GM19438 (cell line): Measurements from ENCODE around the gene NRM.
"Not testable (repeated sequence)": the region's sequence is repeated elsewhere in the genome, so short reads cannot be mapped to it uniquely, and the experiment has no call there.

Experiments used
- ATAC-seq: cut with Tn5 transposase; IDR thresholded peaks from one replicate; pipeline ENCODE4 v1.9.1; 2021; ENCODE audit warnings: low read depth; ENCODE audit not compliant: unreplicated experiment

The NRM gene

GRCh38 chr6:30721198-30722024 lies 30.6 kb upstream of the NRM start:
- ATAC-seq = no peak

- no peak for ATAC-seq
These were observed 30.0 kb upstream of the NRM start for GRCh38 chr6:30720738-30721197.

- ATAC-seq = peak; percentile 31
These were observed 29.3 kb upstream of the NRM start, which contains the start of gene TUBB for GRCh38 chr6:30719791-30720737. Gene TUBB, plus strand, starts transcription at chr6:30720352. Its CDS starts 155 bp downstream, at chr6:30720507.

- ATAC-seq = no peak
These were observed 28.6 kb upstream of the NRM start for GRCh38 chr6:30719356-30719755.

DNA sequence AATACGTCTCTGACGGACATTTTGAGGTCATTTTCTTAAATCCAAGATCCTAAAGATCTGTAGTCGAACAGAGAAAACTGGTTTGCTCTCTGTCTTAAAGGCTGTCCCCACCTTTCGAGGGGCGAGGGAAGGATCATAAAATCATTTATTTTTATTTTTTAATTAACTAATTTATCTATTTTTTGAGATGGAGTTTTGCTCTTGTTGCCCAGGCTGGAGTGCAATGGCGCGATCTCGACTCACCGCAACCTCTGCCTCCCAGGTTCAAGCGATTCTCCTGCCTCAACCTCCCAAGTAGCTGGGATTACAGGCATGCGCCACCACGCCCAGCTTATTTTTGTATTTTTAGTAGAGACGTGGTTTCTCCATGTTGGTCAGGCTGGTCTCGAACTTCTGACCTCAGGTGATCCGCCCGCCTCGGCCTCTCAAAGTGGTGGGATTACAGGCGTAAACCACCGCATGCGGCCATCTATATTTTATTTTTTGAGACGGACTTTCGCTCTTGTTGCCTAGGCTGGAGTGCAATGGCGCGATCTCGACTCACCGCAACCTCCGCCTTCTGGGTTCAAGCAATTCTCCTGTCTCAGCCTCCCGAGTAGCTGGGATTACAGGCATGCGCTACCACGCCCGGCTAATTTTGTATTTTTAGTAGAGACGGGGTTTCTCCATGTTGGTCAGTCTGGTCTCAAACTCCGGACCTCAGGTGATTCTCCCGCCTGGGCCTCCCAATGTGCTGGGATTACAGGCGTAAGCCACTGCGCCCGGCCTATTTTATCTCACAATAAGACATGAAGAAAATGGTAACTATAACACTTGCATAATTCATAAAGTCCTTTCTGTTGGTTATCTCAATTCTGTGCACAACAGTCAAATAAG lies 27.3 kb upstream of the NRM start:
- ATAC-seq = not testable (repeated sequence)

DNA sequence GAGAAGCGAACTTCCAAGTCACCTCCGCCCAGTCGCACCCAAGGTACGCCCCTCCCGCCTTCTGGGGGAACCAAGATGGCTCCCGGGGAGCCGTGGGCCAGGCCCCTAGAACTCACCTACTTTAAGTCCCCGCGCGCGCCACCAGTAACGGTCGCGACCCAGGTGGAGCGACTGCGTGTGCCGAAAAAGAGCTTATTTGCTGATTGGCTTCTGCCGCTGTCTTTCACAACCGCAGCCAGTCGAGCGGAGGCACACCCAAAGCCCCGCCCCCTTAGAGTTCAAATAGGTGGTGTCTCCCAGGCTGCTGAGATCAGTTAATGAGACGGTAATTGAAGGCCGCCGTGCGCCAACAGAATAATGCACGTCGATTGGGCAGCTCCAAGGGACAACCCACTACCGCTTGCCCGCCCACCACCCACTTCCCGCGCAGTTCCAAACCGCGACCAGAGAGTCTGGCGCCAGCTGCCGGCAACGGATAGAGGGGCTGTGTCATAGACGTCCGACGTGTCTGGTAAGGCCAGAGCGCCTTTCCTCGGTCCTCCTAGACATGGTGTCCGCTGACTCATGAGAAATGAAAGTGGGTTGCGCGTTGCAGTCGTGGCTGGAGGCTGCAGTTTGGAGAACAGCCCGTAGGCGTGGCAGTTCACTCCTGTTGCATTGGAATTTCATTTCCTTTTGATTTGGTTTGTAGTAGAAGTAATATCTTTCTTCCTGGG lies 26.5 kb upstream of the NRM start, which contains the start of gene MDC1:
Gene MDC1 (minus strand): TSS at position 153 of the 716 bp plus-strand sequence. CDS start 2,106 bp downstream, outside the sequence.
- ATAC-seq = peak; percentile 67

DNA sequence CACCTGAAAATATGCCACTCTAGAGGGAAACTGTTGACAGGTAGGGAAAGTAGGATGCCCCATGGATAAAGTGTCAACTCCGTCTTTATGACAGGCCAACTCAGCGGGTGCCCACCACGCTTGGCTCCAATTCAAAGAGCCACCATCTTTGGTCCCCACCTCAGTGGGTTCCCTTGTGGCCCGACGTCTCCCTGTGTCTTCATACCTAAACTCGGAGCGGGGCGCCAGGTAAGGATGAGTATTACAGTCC lies 26.0 kb upstream of the NRM start:
- ATAC-seq = no peak

- no peak for ATAC-seq
These were observed 23.5 kb upstream of the NRM start for GRCh38 chr6:30714263-30714662.

DNA sequence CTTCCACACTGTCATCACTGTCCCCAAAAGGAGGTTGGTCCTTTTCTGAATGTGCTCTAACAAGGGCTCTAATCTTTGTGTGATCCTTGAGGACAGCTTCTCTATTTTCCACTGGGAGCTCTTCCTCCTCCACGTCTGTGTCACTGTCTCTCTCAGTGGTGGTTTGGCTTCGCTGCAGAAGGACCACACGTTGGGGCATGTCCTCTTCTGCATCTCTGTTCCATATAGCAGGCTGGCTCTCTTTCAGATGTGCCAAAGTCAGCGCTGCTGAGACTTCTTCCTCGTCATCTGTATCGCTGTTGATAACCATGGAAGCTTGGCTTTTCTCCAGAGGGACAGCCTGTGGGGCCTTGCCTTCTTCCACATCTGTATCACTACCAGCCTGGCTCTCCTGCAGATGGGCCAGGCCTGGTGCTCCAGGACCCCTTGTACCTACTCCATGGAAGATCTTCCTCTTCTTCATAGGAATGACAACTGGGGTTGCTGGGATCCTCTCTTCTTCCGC lies 21.7 kb upstream of the NRM start:
- ATAC-seq = no peak

GRCh38 chr6:30711758-30712380 lies 21.1 kb upstream of the NRM start:
- ATAC-seq = no peak

- no peak for ATAC-seq
These were observed 18.5 kb upstream of the NRM start for GRCh38 chr6:30709101-30709868.

DNA sequence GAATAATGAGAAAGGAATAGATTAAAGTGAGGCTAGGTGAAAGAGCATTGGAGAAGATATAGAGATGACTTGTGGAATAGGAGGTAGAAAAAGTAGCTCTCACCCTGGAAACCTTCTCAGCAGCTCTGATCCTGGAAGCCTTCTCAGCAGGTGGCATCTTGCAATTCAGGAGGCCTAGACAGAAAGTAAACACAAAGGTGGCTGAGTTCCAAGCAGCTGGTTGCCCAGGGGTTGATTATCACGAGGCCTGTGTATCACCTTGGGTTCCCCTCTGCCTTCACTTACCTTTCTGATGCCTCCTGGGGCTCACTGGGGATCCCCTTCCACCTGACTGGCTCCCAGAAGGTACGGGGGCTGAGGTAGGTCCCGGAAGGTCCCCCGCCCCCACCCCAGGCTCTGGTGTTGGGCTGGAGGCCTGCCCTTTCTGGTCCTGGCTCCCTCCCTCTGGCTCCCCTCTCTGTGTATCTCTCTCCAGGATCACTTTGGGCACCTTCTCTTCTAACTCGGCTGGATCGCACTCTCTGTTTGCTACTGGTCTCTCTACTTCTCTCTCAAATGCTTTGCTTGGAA lies 16.6 kb upstream of the NRM start:
- ATAC-seq = no peak

- no peak for ATAC-seq
These were observed 14.8 kb upstream of the NRM start for GRCh38 chr6:30705620-30706019.

GRCh38 chr6:30703821-30704220 lies 13.0 kb upstream of the NRM start:
- no peak for ATAC-seq

GRCh38 chr6:30703011-30703410 lies 12.2 kb upstream of the NRM start:
- ATAC-seq = no peak

GRCh38 chr6:30700340-30700739 lies 9.6 kb upstream of the NRM start:
- ATAC-seq = no peak

DNA sequence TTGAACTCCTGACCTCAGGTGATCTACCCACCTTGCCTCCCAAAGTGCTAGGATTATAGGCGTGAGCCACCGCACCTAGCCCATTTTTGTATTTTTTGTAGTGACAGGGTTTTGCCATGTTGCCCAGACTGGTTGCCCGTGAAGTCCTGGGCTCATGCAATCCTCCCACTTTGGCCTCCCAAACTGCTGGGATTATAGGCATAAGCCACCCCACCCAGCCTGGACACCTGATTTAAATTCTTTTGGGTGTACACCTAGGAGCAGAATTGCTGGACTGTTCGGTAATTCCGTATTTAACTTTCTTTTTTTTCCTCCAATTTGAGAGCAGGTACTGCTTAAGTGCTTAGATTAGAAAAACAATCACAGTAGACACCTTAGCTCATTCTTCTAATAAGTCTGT lies 5.6 kb upstream of the NRM start:
- ATAC-seq = no peak

DNA sequence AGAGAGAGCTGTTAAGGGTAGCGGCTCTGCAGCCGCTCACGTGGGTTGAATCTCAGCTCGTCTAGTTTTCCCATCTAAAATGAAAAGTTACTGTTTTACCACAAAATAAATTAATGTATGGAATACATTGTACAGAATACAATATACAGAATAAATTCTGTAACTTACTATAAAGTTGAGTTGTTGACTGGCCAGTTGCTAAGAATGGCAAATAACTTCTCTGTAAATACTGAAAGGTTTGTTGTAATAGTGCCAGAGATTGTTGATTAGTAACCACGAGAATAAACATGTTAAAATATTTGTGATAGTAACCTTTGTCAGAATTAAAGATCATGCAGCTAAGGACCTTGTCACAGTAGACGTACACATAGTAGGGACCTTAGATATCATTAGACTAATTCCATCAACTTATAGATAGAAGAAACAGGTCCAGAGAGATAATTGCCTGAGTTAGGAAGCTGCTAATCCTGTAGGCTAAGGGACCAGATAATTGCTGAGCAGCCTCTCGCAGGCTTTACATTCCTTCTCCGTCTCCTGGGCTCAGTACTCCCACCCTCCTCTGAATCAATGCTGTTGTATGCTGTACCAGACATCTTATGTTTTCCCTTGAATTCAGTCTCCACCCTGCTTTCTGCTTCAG lies 544 bp upstream of the NRM start:
- ATAC-seq = no peak
